H1 (cell line): ENCODE data around the gene TBL2. TPM values are rescaled to one million over a fixed set of nuclear protein-coding genes. Genes with fewer than 3 reads are reported as not detected.

Experiments
- CTCF ChIA-PET: fragments of 300-600 bp; sonication (Branson Sonifier 250); formaldehyde crosslinking; loops from one replicate; lab custom pipeline; 2021; ENCODE audit not compliant: partially characterized antibody; lab: Charles Lee
- POLR2A ChIA-PET: fragments of 300-600 bp; sonication (Branson Sonifier 250); formaldehyde crosslinking; loops from one replicate; lab custom pipeline; 2021; ENCODE audit warnings: inconsistent platforms; ENCODE audit not compliant: partially characterized antibody; lab: Charles Lee
- DNase-seq, 2 experiments: peaks; one replicate each; pipeline versions ENCODE4 v3.0.0 to v3.0.0-alpha.2; 2010 to 2022; ENCODE audit warnings: low spot score in 2 of 2, low read depth in 1 of 2, mixed read lengths in 1 of 2
- FAIRE-seq: peaks from 2 replicates; lab custom pipeline; 2011; peaks lifted over from hg19 to GRCh38; lab: Jason Lieb, UNC
- H2AFZ ChIP-seq: 2 replicates; pipeline ENCODE4 v1.8.1; 2012; ENCODE audit warnings: low read length, inconsistent platforms
- H2AK5ac ChIP-seq: 2 replicates; pipeline ENCODE4 v1.6.1; 2013; ENCODE audit warnings: low read depth, low read length
- H2BK120ac ChIP-seq: replicated peaks from 2 replicates; pipeline ENCODE3; 2013; ENCODE audit warnings: low read depth, low read length, inconsistent platforms
- H2BK12ac ChIP-seq: 2 replicates; pipeline ENCODE4 v1.6.1; 2013; ENCODE audit warnings: low read depth, low read length
- H2BK15ac ChIP-seq: 2 replicates; pipeline ENCODE4 v1.6.1; 2013; ENCODE audit warnings: low read length
- H2BK20ac ChIP-seq: 2 replicates; pipeline ENCODE4 v1.6.1; 2013; ENCODE audit warnings: low read length
- H2BK5ac ChIP-seq: 2 replicates; pipeline ENCODE4 v1.6.1; 2013; ENCODE audit warnings: low read depth, low read length
- H3K14ac ChIP-seq: 2 replicates; pipeline ENCODE4 v1.6.1; 2013; ENCODE audit warnings: inconsistent platforms; ENCODE audit not compliant: insufficient read length
- H3K18ac ChIP-seq: 2 replicates; pipeline ENCODE4 v1.6.1; 2013; ENCODE audit warnings: low read length; ENCODE audit errors: extremely low read depth
- H3K23ac ChIP-seq: 2 replicates; pipeline ENCODE4 v1.6.1; 2013; ENCODE audit warnings: inconsistent platforms; ENCODE audit not compliant: insufficient read length
- H3K23me2 ChIP-seq: 2 replicates; pipeline ENCODE4 v1.6.1; 2013; ENCODE audit warnings: low read depth, low read length
- H3K27ac ChIP-seq: 2 replicates; pipeline ENCODE4 v1.6.1; 2011; ENCODE audit warnings: low read depth, low read length, inconsistent platforms
- H3K27me3 ChIP-seq, 4 experiments: replicated peaks in 1 of 4; 1 replicate in 1 of 4; 2 replicates in 3 of 4; pipeline versions ENCODE4 v1.6.1 to v1.8.1; 2011 to 2013; ENCODE audit warnings: low read length in 3 of 4, mild to moderate bottlenecking in 3 of 4, inconsistent platforms in 2 of 4, mixed read lengths in 2 of 4, moderate library complexity in 1 of 4; ENCODE audit not compliant: control insufficient read depth in 3 of 4, insufficient read depth in 3 of 4; ENCODE audit errors: extremely low read depth in 1 of 4
- H3K36me3 ChIP-seq, 4 experiments: 2 replicates each; pipeline versions ENCODE4 v1.6.1 to v1.8.1; 2011 to 2013; ENCODE audit warnings: mild to moderate bottlenecking in 4 of 4, low read length in 3 of 4, moderate library complexity in 2 of 4, control low read depth in 1 of 4, inconsistent platforms in 1 of 4; ENCODE audit not compliant: insufficient read depth in 4 of 4, control insufficient read depth in 2 of 4
- H3K4ac ChIP-seq: replicated peaks from 2 replicates; pipeline ENCODE3; 2013; ENCODE audit warnings: low read length, low read depth, mixed read lengths, inconsistent platforms; ENCODE audit not compliant: insufficient read length
- H3K4me1 ChIP-seq, 4 experiments: replicated peaks in 1 of 4; 1 replicate in 1 of 4; 2 replicates in 3 of 4; pipeline versions ENCODE4 v1.6.1 to v1.8.1; 2011 to 2013; ENCODE audit warnings: low read length in 3 of 4, inconsistent platforms in 2 of 4, mixed read lengths in 1 of 4; ENCODE audit not compliant: insufficient read depth in 4 of 4, control insufficient read depth in 3 of 4
- H3K4me2 ChIP-seq, 2 experiments: 2 replicates each; pipeline versions ENCODE4 v1.6.1 to v1.8.1; 2011 to 2013; ENCODE audit warnings: low read depth in 2 of 2, low read length in 2 of 2, control low read depth in 1 of 2, inconsistent platforms in 1 of 2, mild to moderate bottlenecking in 1 of 2; ENCODE audit not compliant: insufficient read depth in 1 of 2
- H3K4me3 ChIP-seq, 4 experiments: fragments of 200-600, 300-600 bp in 1 of 4; sonication (generic), shearing (Covaris generic), sonication (Bioruptor Twin) in 1 of 4; 2 replicates each; pipeline versions ENCODE4 v1.5.1 to v1.8.1; 2011 to 2016; ENCODE audit warnings: low read length in 4 of 4, low read depth in 3 of 4, control low read depth in 2 of 4, inconsistent platforms in 2 of 4, mild to moderate bottlenecking in 2 of 4, mixed read lengths in 1 of 4, moderate library complexity in 1 of 4; ENCODE audit not compliant: insufficient read depth in 2 of 4; ENCODE audit errors: extremely low read depth in 1 of 4
- H3K56ac ChIP-seq: replicated peaks from 2 replicates; pipeline ENCODE3; 2013; ENCODE audit warnings: low read depth, mild to moderate bottlenecking, mixed read lengths, low read length, inconsistent platforms; ENCODE audit not compliant: insufficient read length
- H3K79me1 ChIP-seq: 2 replicates; pipeline ENCODE4 v1.6.1; 2013; ENCODE audit warnings: low read depth, low read length, control low read depth
- H3K79me2 ChIP-seq, 2 experiments: 2 replicates each; pipeline versions ENCODE4 v1.6.1 to v1.8.1; 2012 to 2013; ENCODE audit warnings: low read length in 2 of 2, mild to moderate bottlenecking in 2 of 2, inconsistent platforms in 1 of 2; ENCODE audit not compliant: insufficient read depth in 2 of 2, control insufficient read depth in 1 of 2
- H3K9ac ChIP-seq, 4 experiments: replicated peaks in 1 of 4; 1 replicate in 1 of 4; 2 replicates in 3 of 4; pipeline versions ENCODE4 v1.6.1 to v1.8.1; 2011 to 2013; ENCODE audit warnings: low read depth in 3 of 4, low read length in 3 of 4, control low read depth in 2 of 4, mild to moderate bottlenecking in 2 of 4, moderate library complexity in 2 of 4, inconsistent platforms in 1 of 4; ENCODE audit errors: extremely low read depth in 1 of 4
- H3K9me3 ChIP-seq, 2 experiments: 2 replicates each; pipeline versions ENCODE4 v1.6.1 to v1.8.1; 2012 to 2013; ENCODE audit warnings: mild to moderate bottlenecking in 2 of 2, moderate library complexity in 2 of 2, control low read depth in 1 of 2, inconsistent platforms in 1 of 2, low read depth in 1 of 2, low read length in 1 of 2, mixed read lengths in 1 of 2; ENCODE audit not compliant: insufficient read depth in 2 of 2
- H4K20me1 ChIP-seq, 2 experiments: replicated peaks in 1 of 2; 2 replicates each; pipeline versions ENCODE3 to v1.8.1; 2011 to 2013; ENCODE audit warnings: inconsistent platforms in 2 of 2, low read length in 2 of 2, mild to moderate bottlenecking in 1 of 2; ENCODE audit not compliant: insufficient read depth in 2 of 2, control insufficient read depth in 1 of 2
- H4K5ac ChIP-seq: 2 replicates; pipeline ENCODE4 v1.6.1; 2013; ENCODE audit warnings: low read length, low read depth, mixed read lengths, inconsistent platforms; ENCODE audit not compliant: insufficient read length
- H4K8ac ChIP-seq: 2 replicates; pipeline ENCODE4 v1.8.0; 2013; ENCODE audit warnings: mild to moderate bottlenecking, moderate library complexity, low read length, inconsistent platforms; ENCODE audit not compliant: insufficient read depth; ENCODE audit errors: extremely low read depth
- H4K91ac ChIP-seq: replicated peaks from 2 replicates; pipeline ENCODE3; 2013; ENCODE audit warnings: low read length, mixed read lengths, inconsistent platforms; ENCODE audit not compliant: insufficient read length
- CTCF ChIP-seq, 3 experiments: IDR thresholded peaks; 1 replicate in 2 of 3; 2 replicates in 1 of 3; pipeline versions ENCODE4 v1.5.1 to v1.6.1; 2011; ENCODE audit warnings: low read length in 3 of 3, mild to moderate bottlenecking in 3 of 3, inconsistent platforms in 2 of 3, low read depth in 1 of 3, moderate library complexity in 1 of 3; ENCODE audit not compliant: insufficient read depth in 1 of 3; ENCODE audit errors: control extremely low read depth in 1 of 3
- EP300 ChIP-seq, 2 experiments: IDR thresholded peaks; 1 replicate in 1 of 2; 2 replicates in 1 of 2; pipeline ENCODE4 v1.6.1; 2011 to 2012; ENCODE audit warnings: low read depth in 2 of 2, low read length in 2 of 2, mild to moderate bottlenecking in 2 of 2, borderline replicate concordance in 1 of 2, inconsistent platforms in 1 of 2, moderate library complexity in 1 of 2
- SIN3A ChIP-seq, 2 experiments: IDR thresholded peaks in 1 of 2; conservative IDR thresholded peaks in 1 of 2; 2 replicates each; pipeline ENCODE4 v1.6.1; 2011 to 2012; ENCODE audit warnings: low read length in 2 of 2, improper control_type of control experiment in 1 of 2, low read depth in 1 of 2, mild to moderate bottlenecking in 1 of 2
- WGBS, 2 experiments: shearing (Covaris generic) in 1 of 2; methylation state at CpG; one replicate each; pipeline versions ENCODE4 v1.1.6 to v1.1.7; 2013 to 2015; ENCODE audit warnings: low lambda C conversion rate in 2 of 2, mixed read lengths in 2 of 2, inconsistent platforms in 1 of 2, low coverage in 1 of 2, missing lambda C conversion rate in 1 of 2; ENCODE audit not compliant: insufficient replicate concordance in 2 of 2, insufficient coverage in 1 of 2, insufficient read length in 1 of 2; ENCODE audit errors: extremely low coverage in 1 of 2, missing lambda C conversion rate in 1 of 2; 5-methylcytosine and 5-hydroxymethylcytosine counted together
- polyA plus RNA-seq, 7 experiments: library from polyadenylated mRNA; depleted of rRNA in 3 of 7; stranded (reverse) in 5 of 7; unstranded in 2 of 7; fragments of >200 nt in 5 of 7; fragments of 200-250 nt in 2 of 7; gene quantifications; 1 replicate in 5 of 7; 2 replicates in 1 of 7; 4 replicates in 1 of 7; pipeline versions ENCODE4 v1.2.1 to v1.2.3, GENCODE V29; 2011 to 2013; ENCODE audit warnings: missing spikeins in 2 of 7, mixed read lengths in 2 of 7
- total RNA-seq: library from RNA; stranded (reverse); fragmentation: NEBNext Ultra II Directional; extraction: Animal tissue kit (Norgen Biotek cat#: 25700); gene quantifications from 2 replicates; pipeline ENCODE4 v1.2.1, GENCODE V29; 2021

TBL2 gene
- total and polyA plus RNA-seq, 2 of the 8 experiments (the other 6 are each of a cell fraction or from before 2014, with no cell fraction given), result 25.8 to 29.7 TPM

- Histone ChIP-seq H2AFZ (no peak overlapping the region), H2AK5ac (no peak overlapping the region), H3K18ac (no peak overlapping the region), H3K4me3 (no peak overlapping the region), H4K91ac (no peak overlapping the region), H3K9ac (no peak overlapping the region), H3K79me2 (peaks cover 0 to 12% of the 10 kb centered on the region in 2 experiments; a peak in 2 of 4 replicates), H3K4ac (no peak overlapping the region), H3K27ac (no peak overlapping the region), H3K4me1 (no peaks in the 10 kb centered on the region), H3K4me2 (no peak overlapping the region), H4K8ac (no peak overlapping the region), H2BK12ac (no peak overlapping the region), H3K14ac (no peak overlapping the region), H4K5ac (no peak overlapping the region), H3K27me3 (no peaks in the 10 kb centered on the region), H3K23ac (no peak overlapping the region), H3K36me3 (peaks cover 0 to 13% (median 2%) of the 10 kb centered on the region in 4 experiments; a peak in 3 of 8 replicates), H2BK5ac (no peak overlapping the region), H2BK20ac (no peak overlapping the region), H2BK120ac (no peak overlapping the region), H2BK15ac (no peak overlapping the region), H4K20me1 (peaks cover 0 to under 1% of the 10 kb centered on the region in 2 experiments), H3K79me1 (no peaks in the 10 kb centered on the region), H3K9me3 (no peaks in the 10 kb centered on the region), H3K56ac (no peak overlapping the region), H3K23me2 (no peaks in the 10 kb centered on the region)
- ChIA-PET POLR2A (interaction anchor here (1.0 kb wide), 2 partner anchors 10 to 28 kb away, joined by 3 read pairs; no protein-coding TSS in a partner anchor), CTCF (interaction anchor here (0.6 to 1.7 kb wide), 3 partner anchors 9 to 22 kb away, joined by 3 to 4 read pairs (median 3); no protein-coding TSS in a partner anchor)
- DNase-seq, result no peak
- FAIRE-seq, result no peak
- no peak for TF ChIP-seq EP300 (IDR thresholded peaks at IDR 0.05; ENCODE audit: borderline replicate concordance in 1 of 2, low read depth in 2 of 2, low read length in 2 of 2)
- no peak for TF ChIP-seq CTCF (IDR thresholded peaks at IDR 0.05; ENCODE audit: control extremely low read depth in 1 of 3, insufficient read depth in 1 of 3, low read depth in 1 of 3, low read length in 3 of 3)
- no peak for TF ChIP-seq SIN3A (conservative IDR thresholded peaks at IDR 0.05 in 1 of 2, IDR thresholded peaks at IDR 0.05 in 1 of 2; ENCODE audit: low read depth in 1 of 2, low read length in 2 of 2)
- 87% methylated on average over 4 of the region's 4 CpGs; no CpG with 5 or more reads in 1 of the 2 experiments for WGBS, 2 experiments
Measured at GRCh38 chr7:73549176-73549575, 29.2 kb downstream of the TBL2 start.
